CD4-positive, alpha-beta T cell treated with Interleukin-4 for 4 hours (primary cell): Measurements from ENCODE around the gene TDRKH.
"Not testable (repeated sequence)": the region's sequence is repeated elsewhere in the genome, so short reads cannot be mapped to it uniquely, and the experiment has no call there.

Source experiments
- DNase-seq: peaks from one replicate; pipeline ENCODE4 v3.0.0-alpha.2; 2020

The TDRKH gene

GRCh38 chr1:151759241-151759640 is 31.1 kb downstream of the TDRKH start:
- no peak for DNase-seq

GRCh38 chr1:151756291-151756690 is 34.0 kb downstream of the TDRKH start:
- DNase-seq = no peak

- DNase-seq = no peak
Measured at GRCh38 chr1:151741516-151741915, 48.8 kb downstream of the TDRKH start.

- no peak for DNase-seq
Measured at GRCh38 chr1:151739590-151740355, 50.5 kb downstream of the TDRKH start.

GRCh38 chr1:151737479-151737878 is 52.8 kb downstream of the TDRKH start:
- DNase-seq = no peak

- DNase-seq = no peak
Measured at GRCh38 chr1:151737026-151737425, 53.3 kb downstream of the TDRKH start.

GRCh38 chr1:151733995-151734394 is 56.3 kb downstream of the TDRKH start:
- not testable (repeated sequence) for DNase-seq

- DNase-seq = no peak
Measured at GRCh38 chr1:151733126-151733525, 57.2 kb downstream of the TDRKH start.

GRCh38 chr1:151729966-151730291 is 60.4 kb downstream of the TDRKH start:
- DNase-seq = no peak

- no peak for DNase-seq
Measured at GRCh38 chr1:151729157-151729965, 60.9 kb downstream of the TDRKH start.

- no peak for DNase-seq
Measured at GRCh38 chr1:151728151-151729054, 61.9 kb downstream of the TDRKH start.

- no peak for DNase-seq
Measured at GRCh38 chr1:151723726-151724370, 66.5 kb downstream of the TDRKH start.
